SIG-M5 treated with dmso at 0.1 percent for 504 hours (cell line): ENCODE results near the gene WIZ.

Source experiments
- DNase-seq: peaks from one replicate; lab custom pipeline; 2025; ENCODE audit not compliant: unreplicated experiment; lab: John Stamatoyannopoulos, UW

The WIZ gene

DNA sequence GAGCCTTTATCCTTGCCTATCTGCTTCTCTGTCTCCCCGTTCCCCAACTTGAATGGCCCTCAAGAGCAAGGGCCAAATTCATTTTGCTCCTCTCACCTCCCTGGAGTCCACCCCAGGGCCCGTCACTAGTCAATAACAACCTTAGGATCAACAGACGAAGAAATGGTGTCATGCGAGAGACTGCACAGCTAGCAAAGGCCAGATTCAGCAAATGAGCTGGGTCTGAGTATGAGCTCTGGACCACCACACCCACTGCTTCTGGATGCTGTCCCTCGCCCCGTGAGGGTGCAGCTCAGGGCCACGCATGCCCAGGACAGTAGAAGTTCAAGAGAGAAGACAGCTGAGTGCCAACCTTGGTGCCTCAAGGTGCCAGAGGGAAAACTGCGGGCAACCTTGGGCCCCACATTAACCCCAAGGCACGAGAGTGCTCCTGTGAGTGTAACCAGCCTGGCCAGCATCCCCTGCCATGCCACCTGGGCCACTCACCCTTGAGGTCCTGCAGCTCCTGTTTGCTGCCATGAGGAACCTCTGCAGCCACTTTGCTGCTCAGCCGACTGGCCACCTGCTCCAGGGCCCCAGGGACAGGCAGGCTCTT lies 19.1 kb downstream of the WIZ start:
- DNase-seq: no peak

- no peak for DNase-seq
Measured at GRCh38 chr19:15429825-15430467, 19.8 kb downstream of the WIZ start.

GRCh38 chr19:15428956-15429824 lies 20.6 kb downstream of the WIZ start:
- no peak for DNase-seq

DNA sequence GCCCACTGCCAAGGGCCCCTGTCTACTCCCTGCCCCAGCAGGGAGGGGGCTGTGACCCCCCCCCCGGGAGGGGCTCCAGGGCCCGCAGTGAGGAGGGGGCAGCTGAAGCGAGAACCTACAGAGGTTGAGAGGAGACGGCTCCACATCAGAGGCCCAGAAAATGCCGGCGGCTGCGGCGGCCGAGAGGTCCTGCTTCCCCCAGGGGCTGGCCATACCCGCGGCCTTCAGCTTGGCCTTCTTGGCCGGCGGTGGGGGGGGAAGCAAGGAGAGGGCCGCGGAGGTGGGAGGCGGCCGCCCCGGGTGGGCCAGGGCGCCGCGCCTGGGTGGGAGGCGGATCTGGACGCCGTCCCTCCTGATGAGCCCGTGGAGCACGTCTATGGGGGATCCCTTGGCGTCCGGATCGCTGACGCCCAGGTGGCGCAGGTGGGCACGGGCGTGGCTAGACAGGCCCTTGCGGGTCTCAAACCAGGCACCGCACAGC lies 21.7 kb downstream of the WIZ start:
- no peak for DNase-seq

DNA sequence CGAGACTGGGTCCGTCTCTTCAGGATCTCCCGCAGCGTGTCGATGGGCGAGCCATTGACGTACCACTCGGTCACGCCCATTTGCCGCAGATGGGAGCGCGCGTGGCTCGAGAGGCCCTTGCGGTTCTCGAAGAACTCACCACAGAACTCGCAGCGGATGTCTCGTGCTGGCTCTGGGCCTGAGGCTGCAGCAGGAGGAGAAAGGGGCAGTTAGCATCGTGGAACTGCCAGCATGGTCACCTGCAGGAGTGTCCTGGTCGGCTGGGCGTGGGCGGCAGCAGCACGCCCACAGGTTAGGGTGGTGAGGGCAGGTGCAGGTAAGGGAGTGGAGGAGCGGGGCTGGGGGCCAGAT lies 22.4 kb downstream of the WIZ start:
- no peak for DNase-seq

DNA sequence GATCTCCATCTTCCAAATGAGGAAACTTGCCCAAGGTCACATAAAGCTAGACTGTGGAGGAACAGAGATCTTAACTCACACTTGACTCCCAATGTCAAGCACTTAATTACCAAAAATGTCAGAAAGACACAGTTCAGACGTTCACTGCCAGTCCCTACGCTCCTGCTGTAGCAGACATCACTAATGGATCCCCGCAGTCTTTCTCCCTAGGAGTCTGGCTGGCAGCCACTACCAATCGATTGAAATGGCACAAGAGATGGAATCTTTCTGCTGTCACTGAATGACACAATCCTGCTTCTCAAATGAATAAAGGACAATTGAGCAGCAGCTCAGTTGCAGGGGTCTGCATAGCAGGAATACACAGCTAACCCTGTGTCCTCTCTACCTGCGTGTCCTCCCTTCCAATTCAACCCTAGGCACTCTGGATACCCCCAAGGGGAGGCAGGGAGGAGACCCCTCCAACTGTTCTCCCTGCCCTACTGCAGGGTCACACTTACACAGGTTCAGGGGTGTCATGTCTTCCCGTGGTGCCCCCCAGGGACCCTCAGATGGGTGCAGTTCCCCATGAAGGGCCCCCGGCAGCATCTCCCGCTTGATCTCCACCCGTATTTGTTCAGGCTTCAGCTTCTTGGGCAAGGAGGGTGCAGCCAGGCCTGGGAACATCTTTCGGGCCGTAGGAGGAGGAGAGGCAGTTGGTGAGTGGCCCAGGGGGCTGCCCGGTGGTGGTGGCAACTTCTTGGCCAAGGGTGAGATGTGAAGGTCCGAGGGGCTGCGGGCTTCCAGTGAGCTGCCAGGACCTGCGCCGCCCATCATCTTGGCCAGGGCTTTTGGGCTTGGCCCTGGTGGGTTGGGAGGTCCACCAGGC lies 23.0 kb downstream of the WIZ start:
- DNase-seq: no peak

GRCh38 chr19:15425321-15425950 lies 24.3 kb downstream of the WIZ start:
- DNase-seq: no peak

DNA sequence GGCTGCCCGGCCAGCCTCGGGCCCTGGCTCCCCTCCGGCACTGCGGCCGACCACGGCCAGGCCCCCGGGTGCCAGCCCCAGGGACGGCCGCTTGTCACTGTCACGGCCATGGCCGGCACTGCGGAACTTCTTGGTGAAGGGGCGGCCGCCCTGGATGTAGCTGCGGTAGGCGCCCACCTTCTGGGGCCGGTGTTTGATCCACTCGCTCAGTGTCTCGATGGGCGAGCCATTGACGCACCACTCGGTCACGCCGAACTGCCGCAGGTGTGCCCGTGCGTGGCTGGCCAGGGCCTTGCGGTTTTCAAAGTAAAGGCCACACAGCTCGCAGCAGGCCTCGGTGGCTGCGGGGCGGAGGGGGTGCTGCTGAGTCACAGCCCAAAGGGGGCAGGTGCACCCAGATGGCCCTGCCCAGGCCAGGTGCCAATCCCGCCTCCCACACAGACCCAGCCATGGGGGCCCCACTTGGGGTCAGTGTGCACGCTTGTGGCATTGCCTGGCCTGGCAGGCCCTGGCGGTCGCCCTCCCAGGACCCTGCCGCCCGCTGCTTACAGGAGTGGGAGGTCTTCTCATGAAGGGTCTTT lies 25.0 kb downstream of the WIZ start:
- no peak for DNase-seq

DNA sequence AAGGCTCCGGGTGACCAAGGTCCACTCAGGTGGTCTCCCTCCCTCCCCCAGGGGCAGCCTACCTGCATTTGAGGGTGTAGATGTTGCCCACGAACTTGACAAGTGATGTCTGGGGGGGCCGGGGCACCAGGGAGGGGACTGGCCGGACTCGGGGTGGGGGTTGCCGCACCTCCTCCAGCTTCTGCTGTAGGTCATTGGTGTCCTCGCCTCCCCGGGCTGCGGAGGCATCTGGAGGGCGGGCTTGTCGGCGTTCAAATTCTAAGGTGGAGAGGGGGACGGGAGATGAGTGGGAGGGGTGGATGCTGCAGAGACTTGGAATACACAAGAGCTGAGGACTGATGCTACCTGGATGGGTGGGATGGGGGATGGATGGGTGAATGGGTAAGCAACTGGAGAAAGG lies 25.6 kb downstream of the WIZ start:
- DNase-seq: no peak

GRCh38 chr19:15423130-15423529 lies 26.6 kb downstream of the WIZ start:
- no peak for DNase-seq

DNA sequence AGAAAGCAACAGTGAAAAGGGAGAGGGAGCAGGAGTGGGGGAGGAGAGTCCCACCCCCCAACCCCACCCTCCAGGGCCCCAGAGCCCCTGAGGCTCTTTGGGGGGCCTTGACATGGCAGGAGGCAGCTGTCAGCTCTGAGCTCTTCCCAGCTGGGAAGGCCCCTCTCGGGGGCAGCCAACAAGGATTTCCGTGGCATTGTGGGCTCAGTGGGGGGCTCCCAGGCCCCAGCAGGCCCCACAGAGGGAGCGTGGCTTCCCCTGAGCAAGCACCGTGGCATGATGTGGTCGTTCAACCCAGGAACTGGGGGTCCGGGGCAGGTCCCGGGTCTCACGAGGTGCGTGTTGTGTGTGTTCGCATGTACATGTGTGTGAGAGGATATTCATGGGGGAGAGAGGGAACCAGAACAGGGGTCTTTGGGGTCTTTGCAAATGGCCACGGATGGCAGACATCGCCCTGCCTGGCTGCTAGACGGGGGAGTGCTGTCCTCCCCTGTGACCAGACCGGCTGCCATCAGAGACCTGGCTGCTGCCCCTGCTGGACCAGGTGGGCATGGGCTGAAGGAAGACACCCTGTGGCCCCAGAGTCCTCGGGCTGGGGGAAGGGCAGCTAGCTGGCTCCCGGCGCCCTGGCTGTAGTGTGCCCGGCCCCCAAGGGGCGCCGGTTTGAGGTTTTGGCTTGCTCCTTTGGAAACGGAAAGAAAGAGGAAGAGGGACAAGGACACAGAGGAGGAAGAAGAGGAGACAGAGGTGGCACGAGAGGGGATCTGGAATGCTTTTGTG lies 27.3 kb downstream of the WIZ start:
- DNase-seq: no peak

DNA sequence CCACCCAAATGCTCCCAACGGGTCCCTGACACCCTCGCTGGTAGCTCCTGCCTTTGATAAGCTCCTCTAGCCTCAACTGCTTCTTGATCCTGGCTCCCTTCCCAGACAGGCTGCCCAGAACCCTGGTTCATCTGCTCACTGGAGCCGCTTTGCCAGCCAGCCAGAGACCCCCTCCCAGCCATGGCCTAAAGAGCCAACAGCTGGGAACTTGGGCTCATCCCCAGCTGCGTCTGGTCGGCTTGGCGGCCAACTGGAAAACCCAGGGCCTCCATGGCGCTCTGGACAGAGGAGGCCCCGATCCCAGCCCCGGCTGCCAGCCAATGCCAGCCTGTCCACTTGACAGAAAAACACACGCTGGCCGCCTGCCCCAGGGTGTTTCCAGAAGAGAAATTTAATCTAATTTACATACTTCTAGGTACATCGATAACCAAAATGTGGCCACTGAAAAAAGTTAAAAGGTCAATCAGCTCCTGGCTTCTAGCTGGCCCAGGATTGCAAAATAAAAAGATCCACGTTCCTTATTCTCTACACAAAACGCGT lies 28.0 kb downstream of the WIZ start:
- no peak for DNase-seq

DNA sequence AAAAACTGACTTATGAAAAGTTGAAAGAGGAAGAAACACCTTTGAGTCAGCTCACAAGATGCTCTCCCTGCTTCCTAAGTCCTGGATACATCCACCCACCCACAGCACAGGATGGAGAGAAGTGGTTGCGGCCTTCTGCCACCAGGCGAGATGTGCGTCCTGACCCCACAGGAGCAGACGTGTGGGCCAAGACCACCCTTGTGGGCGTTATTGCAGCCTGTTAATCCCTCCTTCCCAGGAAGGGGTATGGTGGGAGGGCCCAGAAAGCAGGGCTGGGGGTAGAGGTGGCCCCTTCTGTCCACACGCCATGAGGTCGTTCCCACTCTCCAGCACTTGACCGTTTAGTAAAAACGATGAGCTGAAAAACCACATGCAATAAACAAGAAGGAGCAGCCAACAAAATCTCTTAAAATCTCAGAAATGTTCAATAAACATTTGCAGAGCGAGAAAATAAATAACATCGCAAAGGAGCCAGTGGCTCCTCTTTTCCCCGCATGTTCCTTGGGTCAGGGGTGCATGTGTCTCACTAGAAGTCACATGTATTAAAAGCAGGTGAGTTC lies 28.5 kb downstream of the WIZ start:
- no peak for DNase-seq

DNA sequence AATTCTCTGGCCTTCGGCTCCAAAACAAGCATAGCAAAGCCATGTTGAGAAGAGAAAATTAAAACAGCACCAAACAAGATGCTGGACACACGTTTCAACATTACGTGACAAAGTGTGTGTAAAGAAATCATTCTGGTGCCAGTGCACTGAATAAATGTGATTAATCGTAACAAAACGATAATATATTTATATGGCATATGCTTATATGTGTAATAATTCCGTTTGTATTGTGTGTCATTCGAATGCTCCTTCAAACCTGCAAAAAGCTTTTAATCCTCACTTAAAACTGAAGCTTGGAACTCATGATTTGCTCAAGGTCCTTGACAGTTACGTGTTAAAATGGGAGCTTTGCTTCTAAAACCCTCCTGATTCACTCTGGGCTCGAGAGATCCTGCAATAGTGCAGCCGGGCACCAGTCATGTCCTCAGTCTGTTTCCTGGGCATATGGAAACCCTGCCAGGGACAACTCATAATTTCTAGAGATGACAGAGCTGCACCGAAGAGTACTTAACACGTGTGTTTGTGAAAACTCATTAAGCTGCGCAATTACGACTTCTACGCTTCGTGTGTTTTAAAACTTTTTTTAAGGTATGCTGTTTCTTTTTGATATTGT lies 30.2 kb downstream of the WIZ start:
- DNase-seq: no peak

DNA sequence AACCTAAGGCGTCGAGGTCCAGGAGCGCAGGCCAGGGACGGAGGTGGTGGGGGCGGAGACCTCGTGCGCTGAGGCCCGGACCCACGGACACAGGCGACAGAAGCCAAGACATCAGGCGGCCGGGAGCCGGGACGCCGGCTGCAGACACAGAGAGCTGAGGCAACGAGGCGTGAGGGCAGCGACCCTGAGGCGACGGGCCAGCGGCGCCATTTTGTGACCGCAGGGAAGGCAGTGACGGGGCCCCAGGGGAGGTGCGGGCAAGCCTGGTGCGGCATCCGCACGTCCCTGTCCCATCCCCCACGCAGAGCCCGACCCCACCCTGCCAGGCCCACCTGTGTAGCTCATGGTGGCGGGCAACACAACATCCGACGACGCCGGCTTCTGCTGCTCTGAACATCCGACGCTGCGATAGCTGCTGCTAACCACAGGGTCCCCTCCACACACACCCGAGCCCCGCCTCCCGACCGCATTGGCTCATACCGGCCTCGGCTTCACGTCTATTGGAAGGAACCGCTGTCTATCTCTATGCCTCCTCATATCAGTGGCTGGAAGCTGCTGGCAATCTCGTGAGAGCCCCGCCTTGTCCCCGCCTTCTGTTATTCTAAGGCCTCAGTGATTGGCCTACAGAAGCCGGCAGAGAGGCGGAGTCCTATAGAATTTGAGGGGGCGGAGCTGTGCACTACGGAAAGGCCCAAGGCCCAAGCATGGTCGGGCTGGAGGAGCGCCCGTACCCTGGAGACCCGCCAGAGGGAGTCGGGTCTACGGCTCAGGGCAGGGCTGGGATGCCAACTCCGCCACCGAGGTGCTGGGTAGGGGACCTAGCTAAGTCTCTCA lies 31.0 kb downstream of the WIZ start, which contains the start of gene AKAP8L:
Gene AKAP8L (minus strand): TSS at position 410 of the 834 bp plus-strand sequence. CDS start 65 bp downstream, at position 345.
- peak; percentile 99 for DNase-seq

- no peak for DNase-seq
Measured at GRCh38 chr19:15418231-15418578, 31.6 kb downstream of the WIZ start.

- DNase-seq: no peak
Measured at GRCh38 chr19:15417699-15418098, 32.1 kb downstream of the WIZ start.

DNA sequence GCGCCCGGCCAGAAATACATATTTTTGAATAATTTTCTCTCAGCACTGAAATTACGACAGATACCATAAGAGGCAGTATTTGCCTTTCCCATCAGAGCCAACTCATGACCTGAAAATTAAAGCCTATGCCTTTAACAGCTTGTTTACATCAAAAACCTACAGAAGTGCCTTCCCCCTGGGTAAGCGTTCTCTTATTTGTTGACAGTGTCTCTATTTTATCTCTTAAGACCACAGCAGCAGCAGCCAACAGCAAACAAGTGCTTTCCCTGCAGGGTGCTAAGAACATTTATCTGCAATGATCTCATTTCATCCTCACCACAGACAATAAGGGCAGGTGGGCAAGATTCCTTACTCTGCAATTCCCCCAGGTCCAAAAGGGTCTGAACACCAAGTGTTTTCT lies 36.9 kb downstream of the WIZ start:
- no peak for DNase-seq
